ENCODE measurements around the gene ARRDC4. TPM values are rescaled to one million over a fixed set of nuclear protein-coding genes. Genes with fewer than 3 reads are reported as not detected.

ARRDC4 gene
- total RNA-seq, 3 donors from 2014 or later, result 13.9 to 25.8 (median 20.0) TPM

GRCh38 chr15:97947465-97948260 is 12.8 kb upstream of the ARRDC4 start:
- no peak overlapping the region for H3K4me3 ChIP-seq
- H3K27me3 ChIP-seq, result no peaks in the 10 kb centered on the region
- intact Hi-C loops (cut with DNase I; ENCODE audit: low total_unique reads), result no loop called here
- H3K4me1 ChIP-seq, result no peaks in the 10 kb centered on the region
- H3K27ac ChIP-seq, result no peak overlapping the region
- no peak for DNase-seq (ENCODE audit: low spot score in 2 of 2)
- H3K9me3 ChIP-seq, result no peaks in the 10 kb centered on the region
- no peaks in the 10 kb centered on the region for H3K36me3 ChIP-seq
- TF ChIP-seq CTCF (IDR thresholded peaks at IDR 0.05), result no peak
- TF ChIP-seq POLR2AphosphoS5 (IDR thresholded peaks at IDR 0.05), result no peak
- TF ChIP-seq POLR2A (IDR thresholded peaks at IDR 0.05), result no peak

- DNase-seq (ENCODE audit: low spot score in 2 of 2), result no peak
- Histone ChIP-seq H3K27ac (no peak overlapping the region), H3K4me3 (no peak overlapping the region), H3K4me1 (no peaks in the 10 kb centered on the region), H3K36me3 (no peaks in the 10 kb centered on the region), H3K9me3 (no peaks in the 10 kb centered on the region), H3K27me3 (no peaks in the 10 kb centered on the region)
- TF ChIP-seq POLR2AphosphoS5 (IDR thresholded peaks at IDR 0.05) (no peak), CTCF (IDR thresholded peaks at IDR 0.05) (no peak), POLR2A (IDR thresholded peaks at IDR 0.05) (no peak)
- intact Hi-C loops (cut with DNase I; ENCODE audit: low total_unique reads), result no loop called here
These were observed 7.2 kb upstream of the ARRDC4 start for GRCh38 chr15:97953254-97953653.

GRCh38 chr15:97953748-97954147 is 6.8 kb upstream of the ARRDC4 start:
- Histone ChIP-seq H3K27ac (no peak overlapping the region), H3K27me3 (no peaks in the 10 kb centered on the region), H3K4me1 (no peaks in the 10 kb centered on the region), H3K9me3 (no peaks in the 10 kb centered on the region), H3K36me3 (no peaks in the 10 kb centered on the region), H3K4me3 (no peak overlapping the region)
- TF ChIP-seq POLR2AphosphoS5 (IDR thresholded peaks at IDR 0.05) (no peak), POLR2A (IDR thresholded peaks at IDR 0.05) (no peak), CTCF (IDR thresholded peaks at IDR 0.05) (no peak)
- intact Hi-C loops (cut with DNase I; ENCODE audit: low total_unique reads), result no loop called here
- no peak for DNase-seq (ENCODE audit: low spot score in 2 of 2)

- Histone ChIP-seq H3K27ac (no peak overlapping the region), H3K4me1 (no peaks in the 10 kb centered on the region), H3K27me3 (no peaks in the 10 kb centered on the region), H3K4me3 (no peak overlapping the region), H3K9me3 (no peaks in the 10 kb centered on the region), H3K36me3 (no peaks in the 10 kb centered on the region)
- no peak for DNase-seq (ENCODE audit: low spot score in 2 of 2)
- no peak for TF ChIP-seq CTCF (IDR thresholded peaks at IDR 0.05)
- TF ChIP-seq POLR2A (IDR thresholded peaks at IDR 0.05), result no peak
- no peak for TF ChIP-seq POLR2AphosphoS5 (IDR thresholded peaks at IDR 0.05)
- intact Hi-C loops (cut with DNase I; ENCODE audit: low total_unique reads), result no loop called here
These were observed 5.5 kb upstream of the ARRDC4 start for GRCh38 chr15:97955035-97955434.

GRCh38 chr15:97955529-97955928 is 5.0 kb upstream of the ARRDC4 start:
- H3K9me3 ChIP-seq, result no peaks in the 10 kb centered on the region
- no peak overlapping the region for H3K27ac ChIP-seq
- no peak overlapping the region for H3K4me3 ChIP-seq
- no peak for DNase-seq (ENCODE audit: low spot score in 2 of 2)
- intact Hi-C loops (cut with DNase I; ENCODE audit: low total_unique reads), result no loop called here
- H3K4me1 ChIP-seq, result no peaks in the 10 kb centered on the region
- no peak for TF ChIP-seq CTCF (IDR thresholded peaks at IDR 0.05)
- H3K36me3 ChIP-seq, result no peaks in the 10 kb centered on the region
- no peaks in the 10 kb centered on the region for H3K27me3 ChIP-seq
